HG03457 (cell line): Measurements from ENCODE around the gene SCD.

ENCODE experiments used
- ATAC-seq: cut with Tn5 transposase; IDR thresholded peaks from one replicate; pipeline ENCODE4 v1.9.1; 2021; ENCODE audit warnings: moderate number of reproducible peaks; ENCODE audit not compliant: unreplicated experiment

The SCD gene

GRCh38 chr10:100339236-100339635 is 7.8 kb upstream of the SCD start:
- no peak for ATAC-seq

- no peak for ATAC-seq
Measured at GRCh38 chr10:100340948-100341847, 5.8 kb upstream of the SCD start.

- ATAC-seq: no peak
Measured at GRCh38 chr10:100341953-100342626, 4.9 kb upstream of the SCD start.

GRCh38 chr10:100342627-100342972 is 4.4 kb upstream of the SCD start:
- ATAC-seq: no peak

GRCh38 chr10:100344241-100344788 is 2.7 kb upstream of the SCD start:
- no peak for ATAC-seq

- ATAC-seq: no peak
Measured at GRCh38 chr10:100345570-100346330, 1.3 kb upstream of the SCD start.

- ATAC-seq: no peak
Measured at GRCh38 chr10:100346351-100346764, 675 bp upstream of the SCD start.

- no peak for ATAC-seq
Measured at GRCh38 chr10:100347568-100348195, 649 bp downstream of the SCD start.

- no peak for ATAC-seq
Measured at GRCh38 chr10:100348389-100348927, 1.4 kb downstream of the SCD start.

- ATAC-seq: no peak
Measured at GRCh38 chr10:100349087-100349486, 2.1 kb downstream of the SCD start.

GRCh38 chr10:100349672-100350071 is 2.6 kb downstream of the SCD start:
- ATAC-seq: no peak

- ATAC-seq: no peak
Measured at GRCh38 chr10:100350914-100351485, 4.0 kb downstream of the SCD start.

GRCh38 chr10:100353770-100354485 is 6.9 kb downstream of the SCD start:
- no peak for ATAC-seq

- no peak for ATAC-seq
Measured at GRCh38 chr10:100355086-100355485, 8.1 kb downstream of the SCD start.

- ATAC-seq: no peak
Measured at GRCh38 chr10:100356067-100357017, 9.3 kb downstream of the SCD start.

GRCh38 chr10:100357059-100357858 is 10.2 kb downstream of the SCD start:
- no peak for ATAC-seq

- no peak for ATAC-seq
Measured at GRCh38 chr10:100359030-100359432, 12.0 kb downstream of the SCD start.
